KMS-11 (cell line): Measurements from ENCODE around the gene CAMKK2.
A peak's percentile ranks its signal among the peaks of the same experiment; 100 is the strongest.
"Not testable (repeated sequence)": the region's sequence is repeated elsewhere in the genome, so short reads cannot be mapped to it uniquely, and the experiment has no call there.

Experiments used
- H2AFZ ChIP-seq: fragments of 200-600 bp; sonication (generic); 2 replicates; pipeline ENCODE4 v1.6.1; 2016; ENCODE audit warnings: antibody characterized with exemption, mixed run types, low read depth
- H3K27ac ChIP-seq: fragments of 200-600 bp; sonication (generic); 2 replicates; pipeline ENCODE4 v1.6.1; 2016; ENCODE audit warnings: mild to moderate bottlenecking, mixed run types
- H3K27me3 ChIP-seq: fragments of 200-600 bp; sonication (generic); 2 replicates; pipeline ENCODE4 v1.6.1; 2017; ENCODE audit warnings: mild to moderate bottlenecking, low read depth, mixed run types, moderate library complexity; ENCODE audit not compliant: insufficient read depth
- H3K36me3 ChIP-seq: fragments of 200-600 bp; sonication (generic); 2 replicates; pipeline ENCODE4 v1.6.1; 2017; ENCODE audit warnings: mild to moderate bottlenecking, mixed run types; ENCODE audit not compliant: insufficient read depth
- H3K4me1 ChIP-seq: fragments of 200-600 bp; sonication (generic); 2 replicates; pipeline ENCODE4 v1.6.1; 2016; ENCODE audit warnings: mild to moderate bottlenecking, low read depth, mixed run types; ENCODE audit not compliant: poor library complexity, severe bottlenecking
- H3K4me2 ChIP-seq: fragments of 200-600 bp; sonication (generic); 2 replicates; pipeline ENCODE4 v1.7.0; 2016; ENCODE audit warnings: mild to moderate bottlenecking, mixed run types
- H3K4me3 ChIP-seq: fragments of 200-600 bp; sonication (generic); IDR thresholded peaks from 2 replicates; pipeline ENCODE4 v1.6.1; 2017; ENCODE audit warnings: low read depth, low read length, mixed read lengths; ENCODE audit not compliant: insufficient read depth
- H3K79me2 ChIP-seq: fragments of 200-600 bp; sonication (generic); 2 replicates; pipeline ENCODE4 v1.6.1; 2016; ENCODE audit warnings: low read depth, mixed run types; ENCODE audit not compliant: insufficient read depth
- H3K9ac ChIP-seq: fragments of 200-600 bp; sonication (generic); 2 replicates; pipeline ENCODE4 v1.6.1; 2016; ENCODE audit warnings: mild to moderate bottlenecking, mixed run types
- H4K20me1 ChIP-seq: fragments of 200-600 bp; sonication (generic); 2 replicates; pipeline ENCODE4 v1.6.1; 2016; ENCODE audit warnings: mild to moderate bottlenecking, mixed run types; ENCODE audit not compliant: insufficient read depth
- TF ChIP-seq, protein P1 (sequence below): fragments of 200-600 bp; sonication (generic); conservative IDR thresholded peaks from 2 replicates; pipeline ENCODE4 v1.6.1; 2017; ENCODE audit warnings: low read depth, mild to moderate bottlenecking, antibody characterized with exemption, low read length, moderate library complexity, mixed read lengths

Gene CAMKK2

DNA sequence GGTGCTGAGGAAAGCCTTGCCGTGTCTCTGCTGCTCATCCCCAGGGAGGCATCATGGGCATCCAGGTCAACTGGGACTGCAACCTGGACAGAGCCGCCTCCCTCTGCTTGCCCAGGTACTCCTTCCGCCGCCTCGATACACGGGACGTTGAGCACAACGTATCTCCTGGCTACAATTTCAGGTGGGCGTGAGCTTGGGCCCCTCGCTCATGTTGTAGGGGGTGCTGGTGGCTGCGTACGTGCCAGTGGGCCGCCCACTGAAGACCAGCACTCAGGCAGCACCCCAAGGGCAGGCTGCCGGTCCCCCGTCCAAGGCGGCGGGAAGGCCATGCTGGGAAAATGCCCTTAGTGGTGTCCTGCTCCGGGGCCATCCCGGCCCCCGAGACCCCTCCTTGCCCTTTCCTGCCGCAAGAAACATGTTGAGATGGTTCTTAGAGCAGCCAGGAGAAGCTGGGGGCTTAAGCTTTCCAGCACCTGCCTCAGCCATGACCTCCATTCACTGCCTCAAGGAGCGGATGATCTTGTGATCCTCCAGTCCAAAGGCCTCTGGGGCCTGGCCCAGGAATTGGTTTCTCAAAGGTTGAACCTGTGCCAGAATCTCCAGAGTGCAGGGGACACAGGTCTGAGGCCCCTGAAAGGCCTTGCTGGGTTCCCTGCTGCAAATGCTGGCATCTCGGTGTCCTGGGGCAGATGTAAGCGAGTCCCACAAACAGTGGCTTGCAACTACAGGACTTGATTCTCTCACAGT is 67.4 kb downstream of the CAMKK2 start:
- Histone ChIP-seq H4K20me1 (no peaks in the 10 kb centered on the region), H3K4me1 (peaks cover 15% of the 10 kb centered on the region), H3K79me2 (no peaks in the 10 kb centered on the region), H3K4me2 (no peak overlapping the region), H2AFZ (no peak overlapping the region), H3K27me3 (no peaks in the 10 kb centered on the region), H3K27ac (no peak overlapping the region), H3K4me3 (no peak overlapping the region), H3K36me3 (no peaks in the 10 kb centered on the region), H3K9ac (no peak overlapping the region)
- TF ChIP-seq, protein P1, sequence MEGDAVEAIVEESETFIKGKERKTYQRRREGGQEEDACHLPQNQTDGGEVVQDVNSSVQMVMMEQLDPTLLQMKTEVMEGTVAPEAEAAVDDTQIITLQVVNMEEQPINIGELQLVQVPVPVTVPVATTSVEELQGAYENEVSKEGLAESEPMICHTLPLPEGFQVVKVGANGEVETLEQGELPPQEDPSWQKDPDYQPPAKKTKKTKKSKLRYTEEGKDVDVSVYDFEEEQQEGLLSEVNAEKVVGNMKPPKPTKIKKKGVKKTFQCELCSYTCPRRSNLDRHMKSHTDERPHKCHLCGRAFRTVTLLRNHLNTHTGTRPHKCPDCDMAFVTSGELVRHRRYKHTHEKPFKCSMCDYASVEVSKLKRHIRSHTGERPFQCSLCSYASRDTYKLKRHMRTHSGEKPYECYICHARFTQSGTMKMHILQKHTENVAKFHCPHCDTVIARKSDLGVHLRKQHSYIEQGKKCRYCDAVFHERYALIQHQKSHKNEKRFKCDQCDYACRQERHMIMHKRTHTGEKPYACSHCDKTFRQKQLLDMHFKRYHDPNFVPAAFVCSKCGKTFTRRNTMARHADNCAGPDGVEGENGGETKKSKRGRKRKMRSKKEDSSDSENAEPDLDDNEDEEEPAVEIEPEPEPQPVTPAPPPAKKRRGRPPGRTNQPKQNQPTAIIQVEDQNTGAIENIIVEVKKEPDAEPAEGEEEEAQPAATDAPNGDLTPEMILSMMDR, result no peak

- H2AFZ ChIP-seq, result no peak overlapping the region
- peak overlapping the region; percentile 62 for H3K27ac ChIP-seq
- TF ChIP-seq, protein P1, result no peak
- no peak overlapping the region for H3K4me3 ChIP-seq
- H3K4me2 ChIP-seq, result no peak overlapping the region
- no peaks in the 10 kb centered on the region for H3K79me2 ChIP-seq
- no peaks in the 10 kb centered on the region for H4K20me1 ChIP-seq
- H3K9ac ChIP-seq, result peak overlapping the region; percentile 19; the same call in 1 of the 2 replicates
- H3K4me1 ChIP-seq, result peaks cover 15% of the 10 kb centered on the region
- no peaks in the 10 kb centered on the region for H3K27me3 ChIP-seq
- no peaks in the 10 kb centered on the region for H3K36me3 ChIP-seq
These were observed 69.2 kb downstream of the CAMKK2 start for GRCh38 chr12:121227294-121227693.

DNA sequence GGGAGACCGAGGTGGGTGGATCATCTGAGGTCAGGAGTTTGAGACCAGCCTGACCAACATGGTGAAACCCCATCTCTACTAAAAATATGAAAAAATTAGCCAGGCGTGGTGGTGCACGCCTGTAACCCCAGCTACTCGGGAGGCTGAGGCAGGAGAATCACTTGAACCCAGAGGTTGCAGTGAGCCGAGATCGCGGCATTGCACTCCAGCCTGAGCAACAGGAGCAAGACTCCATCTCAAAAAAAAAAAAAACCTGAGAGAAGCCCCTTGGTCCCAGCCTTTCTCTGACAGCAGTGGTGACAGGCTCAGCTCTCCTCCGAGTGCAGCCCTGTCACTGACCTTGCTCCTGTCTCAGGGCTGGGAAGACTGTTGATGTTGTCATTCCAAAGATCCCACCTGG is 69.6 kb downstream of the CAMKK2 start:
- H3K27ac ChIP-seq, result peak overlapping the region; percentile 62

GRCh38 chr12:121226399-121226798 is 70.1 kb downstream of the CAMKK2 start:
- Histone ChIP-seq H3K27ac (no peak overlapping the region; the same call in 1 of the 2 replicates), H3K9ac (no peak overlapping the region), H3K27me3 (no peaks in the 10 kb centered on the region), H3K36me3 (no peaks in the 10 kb centered on the region), H3K4me1 (peaks cover 15% of the 10 kb centered on the region), H3K4me2 (no peak overlapping the region), H3K4me3 (no peak overlapping the region), H3K79me2 (no peaks in the 10 kb centered on the region), H2AFZ (no peak overlapping the region), H4K20me1 (no peaks in the 10 kb centered on the region)
- TF ChIP-seq, protein P1, result no peak

More for the DNA sequence above, 69.6 kb downstream of the CAMKK2 start:
- H2AFZ ChIP-seq, H3K79me2 ChIP-seq, H3K4me3 ChIP-seq, H3K36me3 ChIP-seq, H3K4me2 ChIP-seq, H3K27me3 ChIP-seq, H4K20me1 ChIP-seq: not testable (repeated sequence)
- Histone ChIP-seq H3K4me1 (peaks cover 15% of the 10 kb centered on the region), H3K9ac (peak overlapping the region; percentile 19; the same call in 1 of the 2 replicates)

- Histone ChIP-seq H4K20me1 (no peaks in the 10 kb centered on the region), H3K4me1 (peaks cover 15% of the 10 kb centered on the region), H3K9ac (no peak overlapping the region), H2AFZ (no peak overlapping the region), H3K79me2 (no peaks in the 10 kb centered on the region), H3K36me3 (no peaks in the 10 kb centered on the region), H3K4me2 (no peak overlapping the region), H3K27ac (no peak overlapping the region), H3K4me3 (no peak overlapping the region), H3K27me3 (no peaks in the 10 kb centered on the region)
- TF ChIP-seq, protein P1, result no peak
These were observed 71.9 kb downstream of the CAMKK2 start for GRCh38 chr12:121224591-121224990.
